ENCODE results near the gene GPR101.

The GPR101 gene

GRCh38 chrX:137058339-137059127, 24.7 kb upstream of the GPR101 start:
- CTCF ChIA-PET: no interaction called here
- no peak for DNase-seq (ENCODE audit: extremely low spot score)
- TF ChIP-seq TARDBP (IDR thresholded peaks at IDR 0.05): no peak
- no peak for TF ChIP-seq NFRKB (IDR thresholded peaks at IDR 0.05)
- no peak for TF ChIP-seq L3MBTL2 (conservative IDR thresholded peaks at IDR 0.05)
- no peak for TF ChIP-seq SUZ12 (IDR thresholded peaks at IDR 0.05)
- no peak for TF ChIP-seq SP1 (IDR thresholded peaks at IDR 0.05)
- TF ChIP-seq FOXK2 (IDR thresholded peaks at IDR 0.05): no peak
- TF ChIP-seq ARNT (IDR thresholded peaks at IDR 0.05): no peak
- no peak for TF ChIP-seq LEF1 (IDR thresholded peaks at IDR 0.05; ENCODE audit: borderline replicate concordance)
- TF ChIP-seq, protein P1, sequence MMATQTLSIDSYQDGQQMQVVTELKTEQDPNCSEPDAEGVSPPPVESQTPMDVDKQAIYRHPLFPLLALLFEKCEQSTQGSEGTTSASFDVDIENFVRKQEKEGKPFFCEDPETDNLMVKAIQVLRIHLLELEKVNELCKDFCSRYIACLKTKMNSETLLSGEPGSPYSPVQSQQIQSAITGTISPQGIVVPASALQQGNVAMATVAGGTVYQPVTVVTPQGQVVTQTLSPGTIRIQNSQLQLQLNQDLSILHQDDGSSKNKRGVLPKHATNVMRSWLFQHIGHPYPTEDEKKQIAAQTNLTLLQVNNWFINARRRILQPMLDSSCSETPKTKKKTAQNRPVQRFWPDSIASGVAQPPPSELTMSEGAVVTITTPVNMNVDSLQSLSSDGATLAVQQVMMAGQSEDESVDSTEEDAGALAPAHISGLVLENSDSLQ (IDR thresholded peaks at IDR 0.05): no peak
- TF ChIP-seq HDGF (IDR thresholded peaks at IDR 0.05; ENCODE audit: borderline replicate concordance): no peak
- no peak for TF ChIP-seq ELF4 (IDR thresholded peaks at IDR 0.05)
- no peak for TF ChIP-seq FOXM1 (IDR thresholded peaks at IDR 0.05; ENCODE audit: borderline replicate concordance)
- no peak for TF ChIP-seq FOXA1 (IDR thresholded peaks at IDR 0.05)
- TF ChIP-seq ZNF384 (IDR thresholded peaks at IDR 0.05): no peak
- TF ChIP-seq BHLHE40 (IDR thresholded peaks at IDR 0.05; ENCODE audit: borderline replicate concordance): no peak
- no peak for TF ChIP-seq CTBP1 (IDR thresholded peaks at IDR 0.05; ENCODE audit: borderline replicate concordance)
- POLR2A ChIA-PET: no interaction called here

DNA sequence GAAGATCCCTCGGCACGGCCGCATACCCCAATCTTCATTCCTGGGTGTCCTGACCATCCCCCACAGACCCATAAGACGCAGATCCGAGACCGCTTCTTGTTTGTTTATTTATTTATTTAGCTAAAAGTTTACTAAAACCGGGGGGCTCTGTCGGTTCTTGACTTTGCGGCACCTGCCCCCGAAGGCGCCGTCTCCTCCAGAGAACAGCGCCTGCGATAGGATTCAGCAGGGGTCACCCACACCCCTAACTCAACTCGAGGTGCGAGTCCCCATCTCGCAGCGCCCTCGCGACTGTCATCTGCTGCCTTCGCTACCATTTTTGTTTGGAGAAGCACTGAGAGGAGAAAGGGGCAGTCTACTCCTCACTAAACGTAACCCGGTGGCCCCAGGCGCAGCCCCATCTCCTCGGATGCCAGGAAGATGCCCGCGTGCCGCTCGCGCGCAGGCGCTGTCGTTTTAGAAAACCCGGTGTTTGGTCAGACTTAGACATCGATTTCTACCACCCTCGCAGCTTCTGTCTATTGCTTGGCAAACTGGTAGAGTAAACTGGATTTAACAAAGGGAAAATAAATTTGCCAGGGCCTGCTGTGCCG, 18.9 kb upstream of the GPR101 start:
- CTCF ChIA-PET: interaction anchor here (0.7 to 2.3 kb wide), 5 partner anchors 11 to 126 kb away, joined by 3 to 10 read pairs (median 3); no protein-coding TSS in a partner anchor
- no peak for DNase-seq (ENCODE audit: extremely low spot score)
- TF ChIP-seq NFRKB (IDR thresholded peaks at IDR 0.05): no peak
- TF ChIP-seq FOXA1 (IDR thresholded peaks at IDR 0.05): no peak
- TF ChIP-seq ARNT (IDR thresholded peaks at IDR 0.05): no peak
- TF ChIP-seq FOXM1 (IDR thresholded peaks at IDR 0.05; ENCODE audit: borderline replicate concordance): no peak
- TF ChIP-seq, protein P1 (IDR thresholded peaks at IDR 0.05): no peak
- no peak for TF ChIP-seq SP1 (IDR thresholded peaks at IDR 0.05)
- no peak for TF ChIP-seq CTBP1 (IDR thresholded peaks at IDR 0.05; ENCODE audit: borderline replicate concordance)
- TF ChIP-seq TARDBP (IDR thresholded peaks at IDR 0.05): no peak
- no peak for TF ChIP-seq BHLHE40 (IDR thresholded peaks at IDR 0.05; ENCODE audit: borderline replicate concordance)
- TF ChIP-seq ELF4 (IDR thresholded peaks at IDR 0.05): no peak
- no peak for TF ChIP-seq L3MBTL2 (conservative IDR thresholded peaks at IDR 0.05)
- POLR2A ChIA-PET: no interaction called here

- CTCF ChIA-PET: interaction anchor here (0.7 to 2.3 kb wide), 5 partner anchors 11 to 126 kb away, joined by 3 to 10 read pairs (median 3); no protein-coding TSS in a partner anchor
- POLR2A ChIA-PET: no interaction called here
- peak; percentile 89 for DNase-seq (ENCODE audit: extremely low spot score)
- no peak for TF ChIP-seq ARNT (IDR thresholded peaks at IDR 0.05)
- no peak for TF ChIP-seq CTBP1 (IDR thresholded peaks at IDR 0.05; ENCODE audit: borderline replicate concordance)
- no peak for TF ChIP-seq NFRKB (IDR thresholded peaks at IDR 0.05)
- no peak for TF ChIP-seq FOXM1 (IDR thresholded peaks at IDR 0.05; ENCODE audit: borderline replicate concordance)
- no peak for TF ChIP-seq BHLHE40 (IDR thresholded peaks at IDR 0.05; ENCODE audit: borderline replicate concordance)
- no peak for TF ChIP-seq FOXK2 (IDR thresholded peaks at IDR 0.05)
- no peak for TF ChIP-seq HDGF (IDR thresholded peaks at IDR 0.05; ENCODE audit: borderline replicate concordance)
- no peak for TF ChIP-seq TARDBP (IDR thresholded peaks at IDR 0.05)
- no peak for TF ChIP-seq ZNF384 (IDR thresholded peaks at IDR 0.05)
- TF ChIP-seq, protein P1 (IDR thresholded peaks at IDR 0.05): no peak
- TF ChIP-seq SUZ12 (IDR thresholded peaks at IDR 0.05): no peak
These were observed 18.3 kb upstream of the GPR101 start for GRCh38 chrX:137051978-137052642.

DNA sequence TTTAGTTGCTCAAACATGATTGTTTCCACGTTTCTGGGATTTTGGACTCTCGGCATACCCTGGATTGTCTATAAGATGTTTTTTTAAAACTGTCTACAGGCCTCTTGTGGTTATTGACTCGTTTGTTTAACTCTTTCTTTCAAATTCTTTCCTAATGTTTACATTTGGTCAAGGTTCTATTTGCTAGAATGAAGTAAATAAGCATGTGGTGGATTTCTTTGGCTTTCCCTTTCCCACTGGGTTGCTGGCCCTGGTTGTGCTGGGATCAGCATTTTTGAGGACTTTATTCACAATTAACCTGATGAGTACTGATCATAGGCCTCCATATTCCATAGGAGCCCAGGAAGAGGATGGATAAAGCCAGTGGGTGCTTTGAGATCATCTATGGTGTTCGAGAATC, 11.1 kb upstream of the GPR101 start:
- TF ChIP-seq CTBP1 (IDR thresholded peaks at IDR 0.05; ENCODE audit: borderline replicate concordance) (no peak), FOXA1 (IDR thresholded peaks at IDR 0.05) (no peak), L3MBTL2 (conservative IDR thresholded peaks at IDR 0.05) (no peak), ELF4 (IDR thresholded peaks at IDR 0.05) (no peak), BHLHE40 (IDR thresholded peaks at IDR 0.05; ENCODE audit: borderline replicate concordance) (no peak), ARNT (IDR thresholded peaks at IDR 0.05) (no peak), FOXK2 (IDR thresholded peaks at IDR 0.05) (no peak), HDGF (IDR thresholded peaks at IDR 0.05; ENCODE audit: borderline replicate concordance) (no peak), LEF1 (IDR thresholded peaks at IDR 0.05; ENCODE audit: borderline replicate concordance) (no peak), SUZ12 (IDR thresholded peaks at IDR 0.05) (no peak), FOXM1 (IDR thresholded peaks at IDR 0.05; ENCODE audit: borderline replicate concordance) (no peak), NFRKB (IDR thresholded peaks at IDR 0.05) (no peak), TARDBP (IDR thresholded peaks at IDR 0.05) (no peak)
- TF ChIP-seq, protein P1 (IDR thresholded peaks at IDR 0.05): no peak
- ChIA-PET POLR2A (no interaction called here), CTCF (no interaction called here)
- DNase-seq (ENCODE audit: extremely low spot score): no peak

DNA sequence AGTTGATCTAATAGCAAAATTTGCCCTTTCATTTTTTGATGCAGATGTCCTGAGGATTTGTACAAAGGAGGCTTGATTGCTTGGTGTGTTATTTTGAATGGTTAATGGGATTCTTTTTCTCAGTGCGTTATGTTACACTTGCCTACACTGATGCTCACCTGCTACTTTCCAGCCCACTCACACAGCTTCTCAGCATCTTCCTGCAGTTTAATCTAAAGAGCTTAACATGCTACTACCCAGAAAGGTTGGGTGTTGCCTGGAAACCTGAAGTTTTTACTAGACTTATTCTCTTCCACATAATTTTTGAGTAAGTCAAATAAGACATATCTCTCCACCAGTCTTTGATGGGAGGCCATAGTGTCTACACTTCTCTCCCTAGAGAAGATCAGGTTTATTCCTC, 9.9 kb upstream of the GPR101 start:
- CTCF ChIA-PET: no interaction called here
- no peak for DNase-seq (ENCODE audit: extremely low spot score)
- TF ChIP-seq, protein P1 (IDR thresholded peaks at IDR 0.05): no peak
- POLR2A ChIA-PET: no interaction called here

All from HEK293T (cell line).